Measurements from ENCODE around the gene TOR3A. TPM values are rescaled to one million over a fixed set of nuclear protein-coding genes. Genes with fewer than 3 reads are reported as not detected.
A peak's percentile ranks its signal among the peaks of the same experiment; 100 is the strongest.

Gene TOR3A
- total and polyA plus RNA-seq, 2 donors (not counting 3 experiments of a cell fraction or from before 2014, with no cell fraction given) = 14.9 to 16.7 TPM

- dilution Hi-C loops (cut with MboI; ENCODE audit: extremely low pct_ligation_motif_present, low sequenced_read_pairs) = no loop called here
- H2AFZ ChIP-seq (ENCODE audit: low read depth, low read length) = no peak overlapping the region
- intact Hi-C loops (cut with micrococcal nuclease) = no loop called here
- H3K27ac ChIP-seq (ENCODE audit: insufficient read depth, low read depth, low read length) = no peak overlapping the region
- no peak overlapping the region for H3K4me3 ChIP-seq (replicated peaks in 1 of 3; ENCODE audit: insufficient read depth in 1 of 3, low read depth in 1 of 3, low read length in 3 of 3)
- ChIA-PET CTCF (interaction anchor here (0.7 to 1.0 kb wide), 2 partner anchors 9 to 34 kb away, joined by 3 to 4 read pairs; no protein-coding TSS in a partner anchor), POLR2A (interaction anchor here (0.6 kb wide), 1 partner anchor 610 kb away, joined by 4 read pairs; no protein-coding TSS in a partner anchor)
- no peak overlapping the region for H3K4me2 ChIP-seq (ENCODE audit: insufficient read depth, low read length)
- no peaks in the 10 kb centered on the region for H3K9me1 ChIP-seq (replicated peaks; ENCODE audit: control insufficient read depth, extremely low read depth, insufficient read depth, low read length)
- no peaks in the 10 kb centered on the region for H3K27me3 ChIP-seq (ENCODE audit: control insufficient read depth in 2 of 2, insufficient read depth in 2 of 2, low read length in 2 of 2)
- peaks cover 47% of the 10 kb centered on the region for H3K79me2 ChIP-seq (ENCODE audit: control insufficient read depth, insufficient read depth, low read length)
- BruUV-seq (replicated peaks) = no TSS peak
- H4K20me1 ChIP-seq (replicated peaks; ENCODE audit: control insufficient read depth, extremely low read depth, insufficient read depth, low read length) = no peaks in the 10 kb centered on the region
- peak; percentile 32 for DNase-seq (ENCODE audit: low read depth, low spot score)
- no peak overlapping the region for H3K9ac ChIP-seq (replicated peaks; ENCODE audit: extremely low read depth, insufficient read depth, low read length)
- peak; percentile 87 for FAIRE-seq
- H3K4me1 ChIP-seq (ENCODE audit: control insufficient read depth, extremely low read depth, insufficient read depth, low read length) = peaks cover 18% of the 10 kb centered on the region
- H3K36me3 ChIP-seq (ENCODE audit: control insufficient read depth in 2 of 2, extremely low read depth in 1 of 2, insufficient read depth in 2 of 2, low read length in 2 of 2) = no peaks in the 10 kb centered on the region
- no peaks in the 10 kb centered on the region for H3K9me3 ChIP-seq (replicated peaks; ENCODE audit: control insufficient read depth, insufficient read depth, low read length)
- TF ChIP-seq GATA2 (IDR thresholded peaks at IDR 0.05; ENCODE audit: insufficient read depth, insufficient read length, low read depth, low read length) (no peak), FOS (IDR thresholded peaks at IDR 0.05; ENCODE audit: borderline replicate concordance, insufficient read depth, low read length) (peak; percentile 56), EZH2 (IDR thresholded peaks at IDR 0.05; ENCODE audit: borderline replicate concordance, low read depth, low read length, severe bottlenecking) (no peak)
Observed at GRCh38 chr1:179036844-179037465, 44.9 kb upstream of the TOR3A start.

- Histone ChIP-seq H3K9me1 (replicated peaks; ENCODE audit: control insufficient read depth, extremely low read depth, insufficient read depth, low read length) (no peaks in the 10 kb centered on the region), H4K20me1 (replicated peaks; ENCODE audit: control insufficient read depth, extremely low read depth, insufficient read depth, low read length) (no peaks in the 10 kb centered on the region), H3K36me3 (ENCODE audit: control insufficient read depth in 2 of 2, extremely low read depth in 1 of 2, insufficient read depth in 2 of 2, low read length in 2 of 2) (no peaks in the 10 kb centered on the region), H3K27me3 (ENCODE audit: control insufficient read depth in 2 of 2, insufficient read depth in 2 of 2, low read length in 2 of 2) (no peaks in the 10 kb centered on the region), H3K9ac (replicated peaks; ENCODE audit: extremely low read depth, insufficient read depth, low read length) (no peak overlapping the region), H3K79me2 (ENCODE audit: control insufficient read depth, insufficient read depth, low read length) (peaks cover 40% of the 10 kb centered on the region), H2AFZ (ENCODE audit: low read depth, low read length) (no peak overlapping the region), H3K4me2 (ENCODE audit: insufficient read depth, low read length) (no peak overlapping the region), H3K9me3 (replicated peaks; ENCODE audit: control insufficient read depth, insufficient read depth, low read length) (no peaks in the 10 kb centered on the region), H3K4me1 (ENCODE audit: control insufficient read depth, extremely low read depth, insufficient read depth, low read length) (peaks cover 11% of the 10 kb centered on the region), H3K27ac (ENCODE audit: insufficient read depth, low read depth, low read length) (no peak overlapping the region), H3K4me3 (replicated peaks in 1 of 3; ENCODE audit: insufficient read depth in 1 of 3, low read depth in 1 of 3, low read length in 3 of 3) (no peak overlapping the region)
- intact Hi-C loops (cut with micrococcal nuclease) (no loop called here), dilution Hi-C loops (cut with MboI; ENCODE audit: extremely low pct_ligation_motif_present, low sequenced_read_pairs) (no loop called here)
- POLR2A ChIA-PET = no interaction called here
- BruUV-seq (replicated peaks) = no TSS peak
- FAIRE-seq (peak; percentile 15), DNase-seq (ENCODE audit: low read depth, low spot score) (no peak)
- TF ChIP-seq EZH2 (IDR thresholded peaks at IDR 0.05; ENCODE audit: borderline replicate concordance, low read depth, low read length, severe bottlenecking) = no peak
- no peak for TF ChIP-seq MAX (IDR thresholded peaks at IDR 0.05; ENCODE audit: insufficient read depth, insufficient read length)
- TF ChIP-seq POLR2A (IDR thresholded peaks at IDR 0.05; ENCODE audit: low read depth, low read length) = no peak
- TF ChIP-seq MYC (IDR thresholded peaks at IDR 0.05; ENCODE audit: low read depth, low read length) = no peak
- no peak for TF ChIP-seq POLR2AphosphoS5 (IDR thresholded peaks at IDR 0.05; ENCODE audit: insufficient read depth, low read depth, low read length)
- no peak for TF ChIP-seq CTCF (IDR thresholded peaks at IDR 0.05; ENCODE audit: extremely low read depth in 1 of 2, insufficient read depth in 1 of 2, low read depth in 1 of 2, low read length in 2 of 2)
- no peak for TF ChIP-seq GATA2 (IDR thresholded peaks at IDR 0.05; ENCODE audit: insufficient read depth, insufficient read length, low read depth, low read length)
- no peak for TF ChIP-seq JUN (IDR thresholded peaks at IDR 0.05; ENCODE audit: borderline replicate concordance, insufficient read depth, insufficient read length, low read depth)
- TF ChIP-seq FOS (IDR thresholded peaks at IDR 0.05; ENCODE audit: borderline replicate concordance, insufficient read depth, low read length) = no peak
- CTCF ChIA-PET = no interaction called here
Observed at GRCh38 chr1:179038528-179039281, 43.2 kb upstream of the TOR3A start.
